Effector CD4-positive, alpha-beta T cell (primary cell): Measurements from ENCODE around the gene TNXB.
"Not testable (repeated sequence)": the region's sequence is repeated elsewhere in the genome, so short reads cannot be mapped to it uniquely, and the experiment has no call there.

Experiments used
- DNase-seq: peaks from one replicate; pipeline ENCODE4 v3.0.0-alpha.2; 2020

Gene TNXB

GRCh38 chr6:32058511-32058963 lies 50.6 kb downstream of the TNXB start:
- no peak for DNase-seq

DNA sequence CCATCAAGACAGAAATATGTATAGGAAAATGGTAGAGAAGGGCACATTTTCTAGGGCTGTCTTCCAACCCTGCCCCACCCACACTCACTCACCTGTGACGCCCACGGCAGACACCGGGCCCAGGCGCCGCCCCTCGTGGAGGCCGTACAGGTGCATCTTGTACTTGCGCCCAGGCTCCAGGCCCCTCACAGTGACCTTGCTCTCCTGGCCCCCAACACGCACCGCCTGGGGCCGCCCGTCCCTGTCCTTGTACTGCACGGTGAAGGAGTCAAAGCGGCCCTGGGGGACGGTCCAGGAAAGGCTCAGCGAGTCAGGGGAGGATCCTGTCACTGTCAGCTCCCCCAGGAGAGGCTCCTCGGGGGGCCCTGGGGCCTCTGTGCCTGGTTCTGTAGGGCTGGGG lies 51.2 kb downstream of the TNXB start:
- no peak for DNase-seq

GRCh38 chr6:32056254-32056653 lies 52.9 kb downstream of the TNXB start:
- no peak for DNase-seq

- DNase-seq: not testable (repeated sequence)
Measured at GRCh38 chr6:32055756-32056155, 53.4 kb downstream of the TNXB start.

DNA sequence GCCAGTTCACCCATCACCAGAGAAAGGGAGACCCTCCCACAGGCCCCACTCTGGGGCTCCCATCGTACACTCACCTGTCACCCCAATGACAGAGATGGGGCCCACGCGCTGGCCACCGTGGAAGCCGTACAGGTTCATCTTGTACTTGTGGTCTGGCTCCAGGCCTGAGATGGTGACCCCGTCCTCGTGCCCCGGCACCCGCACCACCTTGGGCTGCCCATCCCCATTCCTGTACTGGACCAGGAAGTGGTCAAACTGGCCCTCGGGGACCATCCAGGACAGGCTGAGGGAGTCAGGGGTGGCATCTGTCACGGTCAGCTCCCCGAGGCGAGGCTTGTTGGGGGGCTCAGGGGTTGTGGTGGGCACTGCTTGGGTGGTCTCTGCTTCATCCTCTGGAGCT lies 55.8 kb downstream of the TNXB start:
- DNase-seq: not testable (repeated sequence)

- not testable (repeated sequence) for DNase-seq
Measured at GRCh38 chr6:32052626-32053025, 56.5 kb downstream of the TNXB start.

- DNase-seq: no peak
Measured at GRCh38 chr6:32050562-32050961, 58.6 kb downstream of the TNXB start.

- DNase-seq: not testable (repeated sequence)
Measured at GRCh38 chr6:32049736-32050135, 59.4 kb downstream of the TNXB start.

DNA sequence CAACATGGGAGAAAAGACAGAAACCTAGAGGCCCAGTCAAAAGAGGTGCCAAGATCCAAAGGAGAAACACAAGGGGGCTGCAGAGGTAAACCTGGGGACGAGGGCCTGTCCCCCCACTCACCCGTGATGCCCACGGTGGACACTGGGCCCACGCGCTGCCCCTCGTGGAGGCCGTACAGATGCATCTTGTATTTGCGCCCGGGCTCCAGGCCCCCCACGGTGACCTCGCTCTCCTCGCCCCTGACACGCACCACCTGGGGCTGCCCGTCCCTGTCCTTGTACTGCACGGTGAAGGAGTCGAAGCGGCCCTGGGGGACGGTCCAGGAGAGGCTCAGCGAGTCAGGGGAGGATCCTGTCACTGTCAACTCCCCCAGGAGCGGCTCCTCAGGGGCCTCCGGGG lies 60.0 kb downstream of the TNXB start:
- not testable (repeated sequence) for DNase-seq

- peak; percentile 54 for DNase-seq
Measured at GRCh38 chr6:32047855-32048766, 61.0 kb downstream of the TNXB start.

GRCh38 chr6:32047539-32047854 lies 61.6 kb downstream of the TNXB start:
- DNase-seq: no peak

- no peak for DNase-seq
Measured at GRCh38 chr6:32047084-32047478, 62.1 kb downstream of the TNXB start.

DNA sequence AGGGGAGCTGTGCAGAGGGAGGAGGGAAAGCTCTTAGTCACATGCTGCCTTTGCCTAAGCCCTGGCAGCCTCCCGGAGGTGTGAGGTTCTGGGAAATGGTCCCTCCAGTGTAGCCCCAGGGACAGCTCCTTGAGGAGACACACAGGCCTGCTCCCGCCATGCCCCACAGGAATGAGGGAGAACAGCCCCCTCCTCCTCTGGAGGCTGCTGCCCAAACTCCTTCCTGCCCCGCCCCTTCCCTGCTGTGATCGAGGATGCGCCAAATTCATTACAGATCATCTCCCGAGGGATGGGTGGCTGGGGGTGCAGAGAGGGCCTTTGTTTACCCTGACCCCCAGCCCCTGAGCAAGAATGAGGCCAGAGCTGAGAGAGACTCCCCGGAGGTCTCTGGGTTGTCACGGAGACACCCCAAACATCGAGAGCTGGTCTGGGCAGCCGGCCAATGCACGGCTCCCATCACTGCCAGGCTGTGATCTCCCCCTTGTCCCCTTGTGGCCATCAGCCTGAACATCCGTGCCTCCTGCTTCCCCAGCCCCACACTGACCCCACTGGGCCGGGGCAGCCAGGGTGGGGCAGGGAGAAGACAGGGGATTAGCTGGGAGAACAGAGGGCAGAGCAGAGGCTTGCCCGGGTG lies 62.6 kb downstream of the TNXB start:
- DNase-seq: no peak

DNA sequence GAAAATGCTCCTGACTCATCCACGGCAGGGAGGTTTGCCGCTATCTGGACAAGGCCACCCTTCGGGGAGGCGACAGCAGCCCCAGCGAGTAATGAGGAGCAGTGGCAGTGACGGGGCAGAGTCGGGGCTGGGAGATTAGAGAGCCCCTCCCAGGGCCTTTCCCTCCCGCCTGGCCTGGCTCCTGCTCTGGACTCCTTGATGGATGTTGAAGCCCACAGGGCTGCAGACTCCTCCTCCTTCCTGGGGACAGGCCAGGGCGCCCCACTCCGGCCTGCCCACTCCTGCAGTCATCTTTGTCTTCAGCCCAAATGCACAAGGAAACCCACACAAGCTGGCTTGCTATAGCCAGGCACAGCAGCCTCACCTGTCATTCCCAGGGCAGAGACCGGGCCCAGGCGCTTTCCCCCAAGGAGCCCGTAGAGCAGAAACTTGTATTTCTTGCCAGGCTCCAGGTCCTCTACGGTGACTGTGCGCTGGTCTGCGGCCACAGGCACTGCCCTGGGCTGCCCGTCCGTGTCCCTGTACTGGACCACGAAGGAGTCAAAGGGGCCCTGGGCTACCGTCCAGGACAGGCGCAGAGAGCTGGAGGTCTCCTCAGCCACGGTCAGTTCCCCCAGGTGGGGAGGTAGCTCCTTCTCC lies 63.2 kb downstream of the TNXB start:
- DNase-seq: no peak

DNA sequence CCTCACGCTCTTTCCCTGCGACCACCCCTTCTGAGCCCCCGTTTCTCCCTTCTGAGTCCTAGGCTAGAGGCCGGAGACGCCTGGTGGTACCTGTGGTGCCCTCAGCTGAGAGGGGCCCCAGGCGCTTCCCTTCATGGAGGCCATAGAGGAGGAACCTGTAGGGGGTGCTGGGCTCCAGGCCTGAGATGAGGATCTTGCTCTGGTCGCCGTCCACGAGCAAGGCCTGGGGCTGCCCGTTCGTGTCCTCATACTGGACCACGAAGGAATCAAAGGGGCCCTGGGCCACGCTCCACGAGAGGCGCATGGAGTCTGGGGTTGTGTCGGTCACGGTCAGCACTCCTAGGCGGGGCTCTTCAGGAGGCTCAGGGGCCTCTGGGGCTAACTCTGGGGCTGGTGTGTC lies 64.2 kb downstream of the TNXB start:
- not testable (repeated sequence) for DNase-seq

DNA sequence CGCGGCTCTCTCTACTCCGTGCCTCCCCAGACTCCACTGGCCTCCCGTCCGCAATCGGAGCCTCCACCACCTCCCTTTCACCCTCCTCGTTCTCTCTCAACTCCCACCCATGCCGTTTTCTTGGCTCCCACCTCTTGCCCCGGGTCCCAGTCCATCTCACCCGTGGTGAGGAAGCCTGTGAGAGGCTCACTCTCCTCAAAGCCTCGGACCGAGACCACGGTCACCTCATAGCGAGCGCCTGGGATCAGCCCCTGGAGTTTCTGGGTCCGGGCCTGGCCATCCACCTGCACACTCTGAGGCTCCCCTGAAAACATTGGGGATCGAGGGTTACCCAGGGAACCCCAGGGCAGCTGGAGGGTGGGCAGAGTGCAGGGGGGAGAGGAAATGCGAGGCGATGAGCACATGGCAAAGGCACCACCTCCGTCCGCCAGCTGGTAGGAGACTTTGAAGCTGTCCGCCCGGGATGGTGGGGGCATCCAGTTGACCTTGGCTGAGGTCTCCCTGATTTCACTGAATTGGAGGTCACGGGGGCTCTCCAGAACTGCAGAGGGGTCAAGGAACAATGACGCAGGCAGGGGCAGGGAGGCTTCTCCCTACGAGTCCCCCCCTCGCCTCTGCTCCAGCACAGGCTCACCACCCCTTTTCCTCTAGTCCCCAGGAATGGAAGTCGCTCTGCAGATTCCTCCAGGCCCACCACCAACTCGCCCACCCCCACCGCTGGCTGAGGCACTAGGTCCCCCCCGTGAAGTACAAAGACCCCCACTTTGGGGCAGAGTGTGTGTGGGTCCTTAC lies 65.4 kb downstream of the TNXB start:
- not testable (repeated sequence) for DNase-seq

DNA sequence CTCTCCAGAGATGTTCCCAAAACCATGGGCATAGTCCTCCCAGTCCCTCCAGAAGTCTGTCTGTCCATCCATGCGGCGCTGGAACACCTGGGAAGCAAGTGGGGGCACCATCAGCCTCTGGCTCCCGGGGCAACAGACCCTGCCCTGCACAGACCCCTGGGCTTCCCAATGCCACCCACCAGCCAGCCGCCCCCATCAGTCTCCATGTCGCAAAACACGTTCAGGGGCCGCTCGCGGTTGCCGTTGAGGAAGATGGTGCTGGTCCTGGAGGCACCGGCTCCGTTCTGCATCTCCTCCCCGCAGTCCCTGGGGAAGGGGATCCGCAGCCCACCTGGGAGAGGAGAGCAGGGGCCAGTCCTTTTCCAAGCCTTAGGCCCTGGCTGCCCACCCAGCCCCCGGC lies 66.9 kb downstream of the TNXB start:
- DNase-seq: not testable (repeated sequence)

- DNase-seq: not testable (repeated sequence)
Measured at GRCh38 chr6:32041385-32041784, 67.8 kb downstream of the TNXB start.

GRCh38 chr6:32041050-32041321 lies 68.2 kb downstream of the TNXB start:
- DNase-seq: not testable (repeated sequence)

DNA sequence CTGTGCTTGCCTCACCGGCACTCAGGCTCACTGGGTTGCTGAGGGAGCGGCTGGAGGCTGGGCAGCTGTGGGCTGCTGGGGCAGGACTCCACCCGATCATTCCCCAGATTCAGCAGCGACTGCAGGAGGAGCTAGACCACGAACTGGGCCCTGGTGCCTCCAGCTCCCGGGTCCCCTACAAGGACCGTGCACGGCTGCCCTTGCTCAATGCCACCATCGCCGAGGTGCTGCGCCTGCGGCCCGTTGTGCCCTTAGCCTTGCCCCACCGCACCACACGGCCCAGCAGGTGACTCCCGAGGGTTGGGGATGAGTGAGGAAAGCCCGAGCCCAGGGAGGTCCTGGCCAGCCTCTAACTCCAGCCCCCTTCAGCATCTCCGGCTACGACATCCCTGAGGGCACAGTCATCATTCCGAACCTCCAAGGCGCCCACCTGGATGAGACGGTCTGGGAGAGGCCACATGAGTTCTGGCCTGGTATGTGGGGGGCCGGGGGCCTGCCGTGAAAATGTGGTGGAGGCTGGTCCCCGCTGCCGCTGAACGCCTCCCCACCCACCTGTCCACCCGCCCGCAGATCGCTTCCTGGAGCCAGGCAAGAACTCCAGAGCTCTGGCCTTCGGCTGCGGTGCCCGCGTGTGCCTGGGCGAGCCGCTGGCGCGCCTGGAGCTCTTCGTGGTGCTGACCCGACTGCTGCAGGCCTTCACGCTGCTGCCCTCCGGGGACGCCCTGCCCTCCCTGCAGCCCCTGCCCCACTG lies 68.7 kb downstream of the TNXB start:
- not testable (repeated sequence) for DNase-seq

GRCh38 chr6:32039321-32040274 lies 69.5 kb downstream of the TNXB start:
- not testable (repeated sequence) for DNase-seq
